GM18517 (cell line): ENCODE data around the gene RUVBL1.
A peak's percentile ranks its signal among the peaks of the same experiment; 100 is the strongest.

Source experiments
- ATAC-seq: cut with Tn5 transposase; IDR thresholded peaks from one replicate; pipeline ENCODE4 v1.9.1; 2021; ENCODE audit warnings: mild to moderate bottlenecking, moderate library complexity; ENCODE audit not compliant: unreplicated experiment

The RUVBL1 gene

GRCh38 chr3:128083980-128084674 is 39.5 kb downstream of the RUVBL1 start:
- no peak for ATAC-seq

DNA sequence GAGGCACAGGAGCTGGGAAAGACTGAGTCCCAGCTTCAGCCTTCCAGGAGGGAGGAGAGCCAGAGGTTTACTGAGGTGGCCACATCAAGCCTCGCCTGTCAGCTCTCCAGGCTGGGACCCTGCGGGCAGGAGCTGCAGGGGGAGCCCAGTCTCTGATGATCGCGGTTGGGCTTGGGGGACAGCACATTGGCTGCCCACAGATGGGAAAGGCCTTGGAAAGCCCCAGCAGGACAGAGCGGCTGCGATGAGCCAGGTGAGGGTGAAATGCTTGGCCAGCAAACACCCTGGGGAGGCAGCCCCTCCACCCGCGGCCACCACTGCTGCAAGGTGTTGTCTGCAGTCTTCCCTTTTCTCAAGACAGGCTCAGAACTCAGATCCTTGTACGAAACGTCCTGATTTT is 40.2 kb downstream of the RUVBL1 start:
- no peak for ATAC-seq

DNA sequence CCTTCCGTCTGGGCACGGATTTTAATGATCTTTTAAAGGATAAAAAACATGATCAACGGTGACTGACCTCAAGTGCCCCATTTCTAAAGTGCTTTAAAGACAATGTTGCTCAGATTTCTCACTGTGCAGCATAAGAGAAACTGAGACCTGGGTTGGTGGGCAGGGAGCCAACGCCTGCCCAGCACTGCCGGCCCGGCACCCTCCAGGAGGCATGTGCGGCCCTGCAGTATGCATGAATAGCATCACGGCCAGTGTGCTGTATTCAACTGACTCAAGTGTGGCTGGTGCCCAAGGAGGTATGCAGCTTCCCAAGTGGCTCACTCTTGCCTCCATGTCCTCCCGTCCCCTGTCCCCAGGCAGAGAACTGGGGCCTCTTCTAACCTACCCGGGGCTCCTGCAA is 41.1 kb downstream of the RUVBL1 start:
- no peak for ATAC-seq

DNA sequence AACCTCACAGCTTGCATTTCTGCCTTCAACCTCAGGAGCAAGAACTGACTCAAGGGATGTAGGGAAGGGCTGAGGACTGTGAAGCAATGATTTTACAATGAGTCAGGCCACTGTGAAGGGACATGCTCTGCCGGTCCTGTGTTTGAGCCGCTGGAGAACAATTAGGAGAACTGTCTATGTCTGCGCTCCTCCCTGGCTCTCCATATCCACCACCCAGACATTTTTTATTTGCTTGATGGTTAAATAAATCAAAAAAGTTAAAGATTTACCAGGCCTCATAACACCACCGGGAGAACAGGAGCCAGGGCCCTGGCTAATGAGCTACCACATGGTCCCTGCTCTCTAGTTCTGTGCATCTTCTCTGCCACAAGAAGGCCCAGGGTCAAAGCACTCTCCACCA is 41.8 kb downstream of the RUVBL1 start:
- no peak for ATAC-seq

DNA sequence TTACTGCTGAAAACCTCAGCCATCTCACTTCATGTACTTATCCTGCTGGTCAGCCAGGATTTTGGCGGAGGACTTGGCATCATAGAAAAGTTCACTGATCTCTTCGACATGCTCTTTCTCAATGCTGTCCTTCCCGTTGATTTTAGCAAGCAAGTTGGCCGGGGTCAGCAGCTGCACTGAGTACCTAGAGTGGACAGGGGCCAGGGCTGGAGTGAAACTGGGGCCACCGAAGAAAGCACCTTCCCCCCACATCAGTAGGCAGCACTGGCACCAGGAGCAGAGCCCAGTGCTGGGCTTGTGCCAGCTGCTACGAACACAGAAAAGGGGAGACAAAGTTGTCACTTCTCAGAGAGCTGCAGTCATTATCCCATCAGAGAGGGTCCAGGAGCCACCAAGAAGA is 42.4 kb downstream of the RUVBL1 start:
- ATAC-seq = no peak

GRCh38 chr3:128080323-128081080 is 43.1 kb downstream of the RUVBL1 start:
- no peak for ATAC-seq

DNA sequence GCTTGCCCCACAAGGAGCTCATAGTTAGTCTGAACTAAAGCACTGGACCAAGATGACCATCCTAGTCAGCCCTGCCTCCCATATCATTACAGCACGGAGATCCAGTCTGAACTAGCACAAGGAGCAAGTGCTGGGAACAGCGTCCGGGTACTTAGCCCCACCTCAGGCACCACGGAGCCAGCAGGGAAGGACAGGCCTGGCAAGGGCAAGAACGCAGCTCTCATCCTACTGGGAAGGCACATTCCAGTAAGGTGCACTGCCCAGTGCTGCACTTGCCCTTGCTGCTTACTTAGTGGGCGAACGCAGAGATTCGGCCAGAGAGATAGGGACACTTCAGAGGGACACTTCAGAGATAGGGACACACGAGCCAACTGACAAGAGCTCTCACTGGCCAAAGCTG is 43.8 kb downstream of the RUVBL1 start:
- ATAC-seq = no peak

DNA sequence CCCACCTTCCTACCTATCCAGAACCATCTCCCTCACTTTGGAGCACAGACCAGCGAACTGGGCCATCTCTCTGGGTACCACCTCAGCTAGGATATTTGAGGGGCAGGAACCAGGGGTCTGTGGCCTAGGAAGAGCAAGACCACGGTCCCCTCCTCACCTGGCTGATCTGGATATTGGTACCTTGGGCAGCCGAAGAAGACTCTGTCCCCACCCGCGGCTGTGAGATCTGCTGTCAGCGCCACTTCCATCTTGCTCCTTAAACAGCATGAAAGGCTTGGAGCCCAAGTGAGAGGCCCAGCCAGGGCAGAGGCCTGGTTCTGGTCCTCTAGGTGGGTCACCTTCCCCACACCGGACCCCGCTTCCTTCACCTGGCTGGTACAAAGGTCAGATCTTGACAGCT is 44.7 kb downstream of the RUVBL1 start:
- no peak for ATAC-seq

DNA sequence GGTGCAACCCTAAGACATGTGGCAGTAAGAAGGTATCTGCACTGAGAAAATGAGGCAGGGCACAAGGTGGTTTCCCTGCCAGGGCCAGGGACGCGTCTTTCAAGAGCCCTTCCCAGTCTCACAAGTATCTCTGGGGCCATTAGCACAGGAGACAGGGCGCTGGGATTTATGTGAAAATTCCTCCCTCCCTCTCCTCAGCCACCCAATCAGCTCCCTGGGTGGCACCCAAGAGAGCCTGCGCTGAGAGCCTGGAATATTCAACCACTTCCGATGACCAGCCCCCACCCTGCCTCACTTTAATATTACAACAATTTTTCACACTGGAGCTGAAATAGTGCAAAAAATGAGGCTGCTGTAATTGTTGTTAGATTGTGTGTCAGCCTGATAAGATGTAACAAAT is 45.3 kb downstream of the RUVBL1 start:
- ATAC-seq = no peak

DNA sequence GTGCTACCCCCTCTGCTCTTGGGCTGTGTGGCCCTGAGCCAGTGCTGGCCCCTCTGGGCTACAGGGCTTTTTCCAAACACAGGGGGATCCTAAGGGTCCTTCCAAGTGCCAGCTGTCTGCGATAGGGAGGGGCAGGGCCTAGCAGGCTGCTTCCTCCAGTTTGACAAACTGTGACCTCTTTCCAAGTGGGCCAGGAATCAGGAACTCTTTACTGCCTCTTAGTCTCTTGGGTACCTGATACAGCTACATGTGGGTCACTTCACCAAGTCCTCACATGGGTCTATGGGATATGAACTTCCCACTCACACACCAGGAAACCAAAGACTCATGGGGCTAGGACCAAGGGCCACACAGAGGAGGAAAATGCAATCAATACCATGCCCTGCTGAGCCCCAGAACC is 45.9 kb downstream of the RUVBL1 start:
- ATAC-seq = no peak

- ATAC-seq = no peak
Observed at GRCh38 chr3:128077202-128077624, 46.4 kb downstream of the RUVBL1 start.

GRCh38 chr3:128076483-128077201 is 47.0 kb downstream of the RUVBL1 start:
- no peak for ATAC-seq

DNA sequence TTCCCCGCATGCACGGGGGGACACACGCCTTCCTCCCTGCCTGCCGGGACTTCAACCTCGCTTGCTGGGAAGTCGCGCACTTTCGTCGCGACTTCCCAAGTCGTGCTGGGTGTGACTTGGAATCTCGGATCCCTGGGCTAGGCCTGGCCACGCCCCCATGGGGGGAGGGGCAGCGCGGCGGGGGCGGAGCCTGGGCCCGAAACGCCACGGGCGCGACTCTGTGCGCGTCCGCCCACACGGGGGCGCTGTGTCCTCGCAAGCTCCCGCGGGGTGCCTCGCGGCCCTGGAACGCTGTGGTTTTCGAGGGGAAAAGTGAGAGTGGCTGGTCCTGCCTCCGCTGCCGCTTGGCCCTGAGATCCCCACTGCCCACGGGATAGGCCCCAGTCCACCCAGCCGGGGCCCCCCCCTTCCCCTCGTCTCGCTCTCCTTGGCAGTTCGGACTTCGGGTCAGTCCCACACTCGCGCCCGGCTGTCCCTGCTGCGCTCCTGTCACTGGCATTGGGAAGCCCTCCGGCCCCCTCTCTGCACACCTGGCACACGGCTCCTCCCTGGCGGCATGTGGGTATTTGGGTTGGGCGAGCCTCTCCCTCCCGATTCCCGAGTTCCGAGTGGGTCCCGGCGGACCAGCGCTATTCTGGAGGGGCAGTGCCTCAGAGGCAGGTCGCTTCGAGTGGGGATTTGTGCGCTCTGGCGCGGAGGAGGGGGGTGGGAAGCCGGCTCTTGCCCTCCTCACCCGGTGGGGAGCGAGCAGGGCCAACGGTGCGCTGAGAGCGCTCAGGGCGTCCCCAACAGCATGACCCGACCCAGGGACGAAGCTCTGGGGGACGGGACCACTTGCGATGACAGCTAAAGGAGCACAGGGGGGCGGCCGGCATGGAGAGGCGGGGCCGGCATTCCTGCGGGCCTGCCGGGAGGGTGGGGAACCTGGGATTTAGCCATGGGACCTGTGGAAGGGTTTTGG is 47.8 kb downstream of the RUVBL1 start:
- ATAC-seq = peak; percentile 57

GRCh38 chr3:128074851-128075521 is 48.6 kb downstream of the RUVBL1 start:
- no peak for ATAC-seq

DNA sequence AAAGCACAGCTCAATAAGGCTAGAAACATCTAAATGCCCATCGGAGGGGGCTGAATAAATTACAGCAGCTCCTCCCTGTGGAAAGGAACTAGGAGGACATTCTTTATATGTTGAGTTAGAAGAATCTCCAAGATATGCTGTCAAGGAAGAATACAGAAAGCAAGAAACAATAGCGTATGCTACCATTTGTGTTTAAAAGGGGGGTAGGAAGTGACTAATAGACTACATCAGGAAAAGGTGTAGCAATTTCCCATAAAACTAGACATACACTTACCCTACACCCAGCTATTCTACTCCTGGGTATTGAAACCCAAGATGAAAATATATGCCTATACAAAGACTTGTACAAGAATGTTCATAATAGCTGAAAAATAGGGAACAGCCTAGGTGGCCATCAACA is 49.8 kb downstream of the RUVBL1 start:
- ATAC-seq = no peak

DNA sequence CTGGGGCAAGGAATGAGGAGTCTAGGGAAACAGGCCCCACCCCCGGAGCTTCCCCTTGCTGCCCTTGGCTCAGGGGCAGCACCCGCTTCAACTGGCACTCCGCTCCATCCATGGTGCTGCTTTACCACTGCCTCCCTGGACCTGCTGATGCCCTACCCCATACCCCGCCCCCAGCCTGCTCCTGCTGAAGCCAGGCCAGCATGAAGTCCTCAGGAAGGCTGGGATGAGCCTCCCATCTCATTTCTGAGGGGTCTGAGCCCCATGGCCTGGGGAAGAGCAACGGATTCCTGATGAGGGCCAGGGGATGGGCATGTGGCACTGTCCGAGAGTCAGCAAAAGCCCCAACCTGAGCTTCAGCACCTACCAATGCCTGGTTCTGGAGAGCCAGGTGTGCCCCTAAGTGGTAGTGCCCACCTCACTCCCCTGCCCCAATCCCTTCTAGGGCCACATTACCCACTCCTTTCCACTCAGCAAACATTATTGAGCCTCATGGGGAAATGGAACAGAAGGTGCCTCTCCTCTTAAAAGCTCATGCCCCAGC is 50.4 kb downstream of the RUVBL1 start:
- ATAC-seq = no peak

GRCh38 chr3:128072454-128073184 is 51.0 kb downstream of the RUVBL1 start:
- ATAC-seq = no peak

DNA sequence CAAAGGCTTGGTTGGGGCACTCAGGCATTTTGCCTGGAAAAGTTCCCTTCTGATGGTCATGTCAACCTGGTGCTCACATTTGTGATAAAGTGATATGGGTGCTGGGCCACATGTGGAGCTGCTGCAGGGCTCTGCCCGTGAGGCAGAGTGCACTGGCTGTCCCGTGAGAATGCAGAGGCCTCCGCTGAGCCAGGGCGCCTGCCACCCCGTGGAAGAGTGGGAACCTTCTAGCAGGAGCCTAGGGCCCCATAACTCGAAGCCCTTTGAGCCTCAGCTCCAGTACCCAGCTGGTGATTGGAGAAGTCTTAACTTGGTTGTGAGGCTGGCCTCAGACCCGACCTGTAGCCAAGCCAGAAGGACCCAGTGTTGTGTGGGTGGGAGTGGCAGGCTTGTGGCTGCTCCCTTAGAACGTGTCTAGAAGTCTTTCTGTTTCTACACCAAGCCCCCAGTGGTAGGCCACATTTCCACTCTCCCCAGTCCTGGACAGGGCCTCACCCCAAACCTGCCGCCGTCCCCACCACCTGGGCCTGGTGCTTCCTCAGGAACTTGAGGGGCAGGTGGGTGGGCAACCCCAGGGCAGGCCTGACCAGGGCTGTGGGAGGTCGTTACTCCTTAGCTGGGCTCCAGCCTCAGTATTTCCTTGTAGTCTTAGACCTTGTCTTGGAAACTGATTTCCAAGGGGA is 51.7 kb downstream of the RUVBL1 start:
- no peak for ATAC-seq
